Heart right ventricle (tissue), 16 donors: ENCODE measurements around the gene CPNE5. TPM values are rescaled to one million over a fixed set of nuclear protein-coding genes. Genes with fewer than 3 reads are reported as not detected.

ENCODE experiments used
- ATAC-seq, 8 donors: fragments of 200-7000 bp; cut with Tn5 transposase; one replicate each; pipeline ENCODE4 v1.9.1; 2020; ENCODE audit warnings: mild to moderate bottlenecking in 8 of 8, moderate library complexity in 8 of 8, moderate number of reproducible peaks in 1 of 8
- DNase-seq, 2 donors: peaks; one replicate each; pipeline ENCODE4 v3.0.0-alpha.2; 2020
- H3K27ac ChIP-seq, 10 donors: fragments of 200-600 bp; sonication (generic) in 2 of 10; one replicate each; pipeline versions ENCODE4 v1.5.0 to v1.8.0; 2020 to 2022; ENCODE audit warnings: mild to moderate bottlenecking in 3 of 10
- H3K27me3 ChIP-seq, 7 donors: fragments of 200-600 bp; one replicate each; pipeline ENCODE4 v1.8.0; 2021 to 2022; ENCODE audit warnings: mild to moderate bottlenecking in 2 of 7
- H3K36me3 ChIP-seq, 9 donors: fragments of 200-600 bp; sonication (generic) in 1 of 9; one replicate each; pipeline versions ENCODE4 v1.5.0 to v1.8.0; 2020 to 2022; ENCODE audit warnings: mild to moderate bottlenecking in 2 of 9
- H3K4me1 ChIP-seq, 9 donors: fragments of 200-600 bp; sonication (generic) in 1 of 9; one replicate each; pipeline versions ENCODE4 v1.5.0 to v1.8.0; 2020 to 2022; ENCODE audit warnings: mild to moderate bottlenecking in 4 of 9
- H3K4me3 ChIP-seq, 10 donors: fragments of 200-600 bp; sonication (generic) in 2 of 10; one replicate each; pipeline versions ENCODE4 v1.5.0 to v1.8.0; 2020 to 2022; ENCODE audit warnings: mild to moderate bottlenecking in 7 of 10, moderate library complexity in 2 of 10
- H3K9me3 ChIP-seq, 11 donors: fragments of 200-600 bp in 10 of 11; sonication (generic) in 2 of 11; one replicate each; pipeline versions ENCODE4 v1.5.0 to v1.8.0; 2013 to 2022; ENCODE audit warnings: mild to moderate bottlenecking in 2 of 11, control low read depth in 1 of 11, moderate library complexity in 1 of 11
- WGBS, 2 donors: extraction: QIAGEN DNeasy Blood & Tissue Kit; methylation state at CpG; one replicate each; pipeline ENCODE4 v1.1.7; 2013; ENCODE audit warnings: inconsistent platforms in 1 of 2; 5-methylcytosine and 5-hydroxymethylcytosine counted together
- intact Hi-C, 10 donors: fragments of 100-400 bp; cut with DNase I; formaldehyde crosslinking; loops; one replicate each; pipeline versions ENCODE4 v1.11.1 to v1.14.2; 2022
- polyA plus RNA-seq, 2 donors: library from polyadenylated mRNA; stranded (reverse); fragments of 200-250 nt; gene quantifications; one replicate each; pipeline ENCODE4 v1.2.3, GENCODE V29; 2013
- total RNA-seq, 10 donors: library from RNA; stranded (reverse); fragmentation: NEBNext Ultra II Directional in 3 of 10; extraction: Animal tissue kit (Norgen Biotek cat#: 25700) in 3 of 10; gene quantifications; one replicate each; pipeline versions ENCODE4 v1.2.1 to v1.2.4, GENCODE V29; 2021 to 2023
- TF ChIP-seq, protein P1 (sequence below), 9 donors: fragments of 200-600 bp; sonication (generic) in 2 of 9; IDR thresholded peaks; one replicate each; pipeline versions ENCODE4 v1.5.0 to v1.8.0; 2021 to 2022; ENCODE audit warnings: antibody characterized with exemption in 9 of 9, mild to moderate bottlenecking in 5 of 9, moderate library complexity in 1 of 9
- donor health status: Arrhythmogenic right ventricular cardiomyopathy.
- donor health status: ischemic (EF 13 %, LVEDD 7.1; RV severe dilation, severe dysfunction).
- donor health status: healthy with polysubstance abuse.
- donor health status: DM: no; HTN: yes; CAD: no.
- donor health status: DM: no; HTN: no; CAD: no.
- donor health status: ischemic (EF 25% LVEDD 6.9; RV normal size, moderate dysfunction).
- donor health status: ischemic (EF 25% LVEDD 5.7; RV mildly dilated, moderate dysfunction).
- donor health status: healthy.
- donor health status: DM: yes; HTN: yes; CAD: no.
- donor health status: Ischemic cardiomyopathy.
- donor health status: ischemic (EF 35%, LVEDD 5.7; RV mildly dilated, moderate dysfunction).
- donor health status: nonischemic (EF 11% LVEDD 7.7; RV severe dilation, severe dysfunction).
- donor health status: DM: yes; HTN: yes; CAD: no.
- donor health status: PGD.
- donor health status: ischemic (EF 29% LVEDD 5.4; RV normal size, mild dysfunction).
- donor health status: nonischemic (EF 23%, LVEDD 6.1; RV moderate dilation, normal function).

The CPNE5 gene
- total and polyA plus RNA-seq, 12 donors = 2.8 to 98.2 (median 24.4) TPM

DNA sequence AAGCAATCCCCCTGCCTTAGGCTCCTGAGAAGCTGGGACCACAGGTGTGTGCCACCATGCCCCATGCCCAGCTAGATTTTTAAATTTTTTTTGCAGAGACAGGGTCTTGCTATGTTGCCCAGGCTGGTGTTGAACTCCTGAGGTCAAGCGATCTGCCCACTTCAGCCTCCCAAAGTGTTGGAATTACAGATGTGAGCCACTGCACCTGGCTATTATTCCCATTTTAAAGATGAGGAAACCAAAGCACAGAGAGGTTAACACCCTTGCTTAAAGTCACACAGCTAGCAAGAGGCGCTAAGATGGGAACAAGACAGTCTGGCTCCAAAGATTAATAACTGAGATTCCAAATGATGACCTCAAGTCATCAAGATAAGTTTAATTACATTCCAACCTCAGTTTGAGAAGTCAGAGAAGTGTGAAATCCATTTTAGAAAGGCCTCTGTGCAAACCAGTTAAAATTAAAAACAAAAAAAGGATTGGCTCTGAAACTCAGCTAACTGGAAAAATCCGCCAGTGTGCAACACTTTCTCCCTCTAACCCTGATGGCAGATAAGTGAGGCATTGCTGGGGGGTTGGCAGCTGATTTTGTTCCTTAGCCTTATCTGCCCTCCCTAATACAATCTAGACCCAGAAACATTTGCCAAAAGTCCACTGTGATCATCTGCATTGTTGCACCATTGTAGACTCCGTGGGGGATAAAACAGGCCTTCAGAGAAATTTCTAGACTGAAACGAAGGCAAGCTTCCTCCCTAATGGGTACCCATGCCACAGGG is 55.5 kb downstream of the CPNE5 start:
- H3K4me1 ChIP-seq = peaks cover 0 to 15% (median 0%) of the 10 kb centered on the region in 9 donors
- no peak for DNase-seq
- 76 to 84% methylated on average over 5 of the region's 5 CpGs for WGBS, 2 donors
- no peak overlapping the region for H3K27ac ChIP-seq
- no peaks in the 10 kb centered on the region for H3K9me3 ChIP-seq
- no peak overlapping the region for H3K4me3 ChIP-seq
- ATAC-seq = no peak
- intact Hi-C loops = no loop called here
- peaks cover 0 to 3% (median 0%) of the 10 kb centered on the region in 7 donors for H3K27me3 ChIP-seq
- TF ChIP-seq, protein P1, sequence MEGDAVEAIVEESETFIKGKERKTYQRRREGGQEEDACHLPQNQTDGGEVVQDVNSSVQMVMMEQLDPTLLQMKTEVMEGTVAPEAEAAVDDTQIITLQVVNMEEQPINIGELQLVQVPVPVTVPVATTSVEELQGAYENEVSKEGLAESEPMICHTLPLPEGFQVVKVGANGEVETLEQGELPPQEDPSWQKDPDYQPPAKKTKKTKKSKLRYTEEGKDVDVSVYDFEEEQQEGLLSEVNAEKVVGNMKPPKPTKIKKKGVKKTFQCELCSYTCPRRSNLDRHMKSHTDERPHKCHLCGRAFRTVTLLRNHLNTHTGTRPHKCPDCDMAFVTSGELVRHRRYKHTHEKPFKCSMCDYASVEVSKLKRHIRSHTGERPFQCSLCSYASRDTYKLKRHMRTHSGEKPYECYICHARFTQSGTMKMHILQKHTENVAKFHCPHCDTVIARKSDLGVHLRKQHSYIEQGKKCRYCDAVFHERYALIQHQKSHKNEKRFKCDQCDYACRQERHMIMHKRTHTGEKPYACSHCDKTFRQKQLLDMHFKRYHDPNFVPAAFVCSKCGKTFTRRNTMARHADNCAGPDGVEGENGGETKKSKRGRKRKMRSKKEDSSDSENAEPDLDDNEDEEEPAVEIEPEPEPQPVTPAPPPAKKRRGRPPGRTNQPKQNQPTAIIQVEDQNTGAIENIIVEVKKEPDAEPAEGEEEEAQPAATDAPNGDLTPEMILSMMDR (IDR thresholded peaks at IDR 0.05) = no peak
- H3K36me3 ChIP-seq = no peaks in the 10 kb centered on the region

DNA sequence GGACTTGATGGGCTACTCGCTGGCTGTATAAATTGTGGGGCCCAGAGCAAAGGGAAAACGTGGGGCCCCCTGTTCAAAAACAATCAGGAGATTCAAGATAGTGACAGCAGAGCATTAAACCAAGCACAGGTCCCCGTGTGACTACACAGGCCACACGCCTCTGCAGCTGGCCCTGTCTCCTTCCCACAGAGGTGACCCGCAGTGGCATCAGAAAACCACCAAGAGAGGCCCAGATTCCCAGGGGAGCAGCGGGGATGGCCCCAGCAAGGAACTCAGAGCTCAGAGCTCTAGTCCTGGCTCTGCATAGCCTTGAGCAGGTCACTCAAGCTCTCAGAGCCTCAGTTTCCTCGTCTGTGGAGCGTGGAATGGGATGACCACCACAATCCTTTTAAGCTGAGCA is 57.6 kb downstream of the CPNE5 start:
- TF ChIP-seq, protein P1 (IDR thresholded peaks at IDR 0.05) = no peak
- H3K4me1 ChIP-seq = peaks cover 0 to 17% (median 0%) of the 10 kb centered on the region in 9 donors
- no peak for ATAC-seq
- intact Hi-C loops = no loop called here
- no peaks in the 10 kb centered on the region for H3K9me3 ChIP-seq
- no peaks in the 10 kb centered on the region for H3K36me3 ChIP-seq
- WGBS, 2 donors = 84 to 86% methylated on average over 8 of the region's 8 CpGs
- no peak for DNase-seq
- no peak overlapping the region for H3K27ac ChIP-seq
- H3K27me3 ChIP-seq = no peaks in the 10 kb centered on the region
- H3K4me3 ChIP-seq = no peak overlapping the region

DNA sequence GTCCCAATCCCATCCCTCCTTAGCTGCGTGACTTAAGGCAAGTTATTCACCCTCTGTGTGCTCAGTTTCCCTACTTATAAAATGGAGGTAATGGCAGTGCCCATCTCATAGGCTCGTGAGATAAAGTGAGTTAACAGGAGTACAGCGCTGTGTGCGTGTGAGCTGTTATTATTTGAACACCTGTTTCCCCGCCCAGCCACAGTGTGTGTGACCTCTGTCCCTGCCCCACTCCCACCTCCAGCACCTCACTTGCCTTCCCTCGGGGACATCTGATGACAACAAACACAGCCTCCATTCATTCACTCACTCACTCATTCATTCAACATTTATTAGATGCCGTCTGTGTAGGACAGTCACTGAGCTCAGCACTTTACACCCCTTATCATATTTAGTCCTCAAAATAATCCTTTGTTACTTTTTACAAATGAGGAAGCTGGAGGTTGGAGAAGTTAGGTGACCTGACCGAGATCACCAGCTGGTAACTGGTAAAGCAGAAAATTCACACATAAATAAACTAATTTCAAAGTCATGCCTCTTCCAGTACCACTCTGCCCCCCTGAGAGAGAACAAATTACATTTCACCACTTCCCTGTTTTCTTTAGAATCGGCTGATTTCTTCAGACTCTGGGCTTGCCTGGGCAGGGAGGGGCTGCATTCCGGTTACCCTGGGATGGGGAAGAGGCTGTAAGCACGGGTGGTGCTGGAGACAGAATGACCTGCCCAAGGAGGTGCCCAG is 58.6 kb downstream of the CPNE5 start:
- no peak for DNase-seq
- 71 to 76% methylated on average over 11 of the region's 11 CpGs for WGBS, 2 donors
- no peak overlapping the region for H3K4me3 ChIP-seq
- no peaks in the 10 kb centered on the region for H3K9me3 ChIP-seq
- H3K36me3 ChIP-seq = peaks cover 0 to 3% (median 0%) of the 10 kb centered on the region in 9 donors
- no peaks in the 10 kb centered on the region for H3K27me3 ChIP-seq
- peak overlapping the region in 1 of 10 donors; percentile 15 for H3K27ac ChIP-seq
- no peak for ATAC-seq
- TF ChIP-seq, protein P1 (IDR thresholded peaks at IDR 0.05) = no peak
- peaks cover 0 to 17% (median 0%) of the 10 kb centered on the region in 9 donors for H3K4me1 ChIP-seq
- intact Hi-C loops = no loop called here

DNA sequence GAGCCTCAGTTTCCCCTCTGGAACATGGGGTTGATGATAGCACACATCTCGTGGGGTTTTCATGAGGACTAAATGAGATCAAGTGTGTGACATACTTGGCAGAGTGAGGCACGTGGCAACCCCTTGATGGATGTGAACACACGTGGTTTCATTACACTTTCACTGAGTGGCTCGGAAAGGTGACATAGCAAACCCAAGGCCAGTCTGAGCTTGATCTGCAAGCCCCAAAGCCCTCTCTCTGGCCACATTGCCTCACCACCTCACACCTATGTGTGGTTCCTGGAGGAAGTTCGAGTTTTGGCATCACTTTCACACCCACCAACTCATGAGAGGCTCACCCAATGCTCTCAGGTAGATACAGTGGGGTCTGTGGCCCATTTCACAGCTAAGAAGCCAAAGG is 60.0 kb downstream of the CPNE5 start:
- no peaks in the 10 kb centered on the region for H3K9me3 ChIP-seq
- WGBS, 2 donors = 90 to 92% methylated on average over 5 of the region's 5 CpGs
- peaks cover 0 to 17% (median 0%) of the 10 kb centered on the region in 9 donors for H3K4me1 ChIP-seq
- DNase-seq (no peak), ATAC-seq (no peak)
- intact Hi-C loops = no loop called here
- H3K27ac ChIP-seq = no peak overlapping the region
- H3K4me3 ChIP-seq = no peak overlapping the region
- peaks cover 0 to 15% (median 0%) of the 10 kb centered on the region in 9 donors for H3K36me3 ChIP-seq
- TF ChIP-seq, protein P1 (IDR thresholded peaks at IDR 0.05) = no peak
- no peaks in the 10 kb centered on the region for H3K27me3 ChIP-seq
